ENCODE data around the gene ARHGDIA. TPM values are rescaled to one million over a fixed set of nuclear protein-coding genes. Genes with fewer than 3 reads are reported as not detected.

The ARHGDIA gene
- total RNA-seq, 1 donor from 2014 or later = 697 TPM

- Mint-ChIP-seq H3K27ac (peak overlapping the region; percentile 62), H3K4me1 (peaks cover 10% of the 10 kb centered on the region), H3K36me3 (ENCODE audit: low read depth) (peaks cover 34% of the 10 kb centered on the region), H3K9me3 (no peaks in the 10 kb centered on the region), H3K27me3 (no peaks in the 10 kb centered on the region), H3K4me3 (peak overlapping the region; percentile 86)
- intact Hi-C loops (cut with micrococcal nuclease) = loop anchor here (2.0 kb wide), 1 partner anchor 16 kb away; the partner anchor contains the start of gene MAFG
- DNase-seq = no peak
Measured at GRCh38 chr17:81910840-81911276, 39.7 kb upstream of the ARHGDIA start.

- Mint-ChIP-seq H3K4me1 (peaks cover 8% of the 10 kb centered on the region), H3K27ac (peak overlapping the region; percentile 62), H3K36me3 (ENCODE audit: low read depth) (peaks cover 32% of the 10 kb centered on the region), H3K4me3 (peak overlapping the region; percentile 86), H3K27me3 (no peaks in the 10 kb centered on the region), H3K9me3 (no peaks in the 10 kb centered on the region)
- no peak for DNase-seq
- intact Hi-C loops (cut with micrococcal nuclease) = loop anchor here (2.0 kb wide), 1 partner anchor 17 kb away; the partner anchor contains the start of gene MAFG
Measured at GRCh38 chr17:81909966-81910839, 39.1 kb upstream of the ARHGDIA start.

- Mint-ChIP-seq H3K36me3 (ENCODE audit: low read depth) (peaks cover 26% of the 10 kb centered on the region), H3K9me3 (no peaks in the 10 kb centered on the region), H3K4me1 (peaks cover 6% of the 10 kb centered on the region), H3K27me3 (no peaks in the 10 kb centered on the region), H3K27ac (no peak overlapping the region), H3K4me3 (peak overlapping the region; percentile 86)
- intact Hi-C loops (cut with micrococcal nuclease) = no loop called here
- no peak for DNase-seq
Measured at GRCh38 chr17:81909231-81909630, 38.1 kb upstream of the ARHGDIA start.

GRCh38 chr17:81908793-81909192 lies 37.7 kb upstream of the ARHGDIA start:
- Mint-ChIP-seq H3K9me3 (no peaks in the 10 kb centered on the region), H3K36me3 (ENCODE audit: low read depth) (peaks cover 25% of the 10 kb centered on the region), H3K27ac (no peak overlapping the region), H3K4me3 (no peak overlapping the region), H3K27me3 (no peaks in the 10 kb centered on the region), H3K4me1 (peaks cover 6% of the 10 kb centered on the region)
- intact Hi-C loops (cut with micrococcal nuclease) = no loop called here
- no peak for DNase-seq

- Mint-ChIP-seq H3K4me1 (peaks cover 6% of the 10 kb centered on the region), H3K9me3 (no peaks in the 10 kb centered on the region), H3K4me3 (no peak overlapping the region), H3K27ac (no peak overlapping the region), H3K36me3 (ENCODE audit: low read depth) (peaks cover 14% of the 10 kb centered on the region), H3K27me3 (no peaks in the 10 kb centered on the region)
- DNase-seq = no peak
- intact Hi-C loops (cut with micrococcal nuclease) = no loop called here
Measured at GRCh38 chr17:81907219-81908145, 36.3 kb upstream of the ARHGDIA start.

GRCh38 chr17:81906476-81907218 lies 35.5 kb upstream of the ARHGDIA start:
- Mint-ChIP-seq H3K4me1 (peaks cover 4% of the 10 kb centered on the region), H3K27me3 (no peaks in the 10 kb centered on the region), H3K4me3 (no peak overlapping the region), H3K9me3 (no peaks in the 10 kb centered on the region), H3K27ac (no peak overlapping the region), H3K36me3 (ENCODE audit: low read depth) (peaks cover 8% of the 10 kb centered on the region)
- intact Hi-C loops (cut with micrococcal nuclease) = no loop called here
- DNase-seq = no peak

- Mint-ChIP-seq H3K4me3 (no peak overlapping the region), H3K36me3 (ENCODE audit: low read depth) (peaks cover 8% of the 10 kb centered on the region), H3K27me3 (peaks cover 4% of the 10 kb centered on the region), H3K4me1 (peaks cover 6% of the 10 kb centered on the region), H3K9me3 (no peaks in the 10 kb centered on the region), H3K27ac (no peak overlapping the region)
- no peak for DNase-seq
- intact Hi-C loops (cut with micrococcal nuclease) = no loop called here
Measured at GRCh38 chr17:81905993-81906392, 34.9 kb upstream of the ARHGDIA start.

GRCh38 chr17:81905424-81905875 lies 34.3 kb upstream of the ARHGDIA start:
- intact Hi-C loops (cut with micrococcal nuclease) = no loop called here
- Mint-ChIP-seq H3K9me3 (no peaks in the 10 kb centered on the region), H3K4me1 (peaks cover 5% of the 10 kb centered on the region), H3K36me3 (ENCODE audit: low read depth) (peaks cover 11% of the 10 kb centered on the region), H3K27ac (no peak overlapping the region), H3K27me3 (peaks cover 7% of the 10 kb centered on the region), H3K4me3 (no peak overlapping the region)
- no peak for DNase-seq

- H3K9me3 Mint-ChIP-seq = no peaks in the 10 kb centered on the region
- H3K36me3 Mint-ChIP-seq (ENCODE audit: low read depth) = peaks cover 17% of the 10 kb centered on the region
- H3K4me3 Mint-ChIP-seq = no peak overlapping the region
- no peak overlapping the region for H3K27ac Mint-ChIP-seq
- intact Hi-C loops (cut with micrococcal nuclease) = no loop called here
- DNase-seq = no peak
- H3K27me3 Mint-ChIP-seq = peaks cover 7% of the 10 kb centered on the region
- peaks cover 2% of the 10 kb centered on the region for H3K4me1 Mint-ChIP-seq
Measured at GRCh38 chr17:81904600-81905423, 33.7 kb upstream of the ARHGDIA start.

GRCh38 chr17:81903896-81904599 lies 32.9 kb upstream of the ARHGDIA start:
- H3K36me3 Mint-ChIP-seq (ENCODE audit: low read depth) = peaks cover 18% of the 10 kb centered on the region
- H3K4me3 Mint-ChIP-seq = no peak overlapping the region
- H3K9me3 Mint-ChIP-seq = no peaks in the 10 kb centered on the region
- intact Hi-C loops (cut with micrococcal nuclease) = no loop called here
- H3K27me3 Mint-ChIP-seq = peaks cover 7% of the 10 kb centered on the region
- peaks cover 2% of the 10 kb centered on the region for H3K4me1 Mint-ChIP-seq
- DNase-seq = no peak
- no peak overlapping the region for H3K27ac Mint-ChIP-seq

- H3K27ac Mint-ChIP-seq = no peak overlapping the region
- peaks cover 7% of the 10 kb centered on the region for H3K27me3 Mint-ChIP-seq
- no peak for DNase-seq
- H3K4me3 Mint-ChIP-seq = no peak overlapping the region
- H3K9me3 Mint-ChIP-seq = no peaks in the 10 kb centered on the region
- peaks cover 16% of the 10 kb centered on the region for H3K36me3 Mint-ChIP-seq (ENCODE audit: low read depth)
- intact Hi-C loops (cut with micrococcal nuclease) = no loop called here
- peaks cover 2% of the 10 kb centered on the region for H3K4me1 Mint-ChIP-seq
Measured at GRCh38 chr17:81903415-81903831, 32.3 kb upstream of the ARHGDIA start.

- intact Hi-C loops (cut with micrococcal nuclease) = no loop called here
Measured at GRCh38 chr17:81902653-81903414, 31.7 kb upstream of the ARHGDIA start.

More at GRCh38 chr17:81902653-81903414, 31.7 kb upstream of the ARHGDIA start:
- Mint-ChIP-seq H3K4me1 (peaks cover 2% of the 10 kb centered on the region), H3K27me3 (peaks cover 7% of the 10 kb centered on the region), H3K9me3 (no peaks in the 10 kb centered on the region), H3K36me3 (ENCODE audit: low read depth) (peaks cover 18% of the 10 kb centered on the region), H3K4me3 (no peak overlapping the region), H3K27ac (no peak overlapping the region)
- no peak for DNase-seq
